NT2/D1 (cell line): ENCODE measurements around the gene CYTH2.

ENCODE experiments used
- SUZ12 ChIP-seq: IDR thresholded peaks from 2 replicates; pipeline ENCODE4 v1.6.1; 2011; ENCODE audit not compliant: insufficient read length, insufficient read depth; ENCODE audit errors: extremely low read depth
- YY1 ChIP-seq: IDR thresholded peaks from 2 replicates; pipeline ENCODE4 v1.6.1; 2011; ENCODE audit not compliant: insufficient read length, insufficient read depth
- ZNF274 ChIP-seq: IDR thresholded peaks from 2 replicates; pipeline ENCODE4 v1.6.1; 2011; ENCODE audit warnings: mild to moderate bottlenecking, low read depth, low read length

GRCh38 chr19:48478339-48479256 is 9.4 kb downstream of the CYTH2 start:
- no peak for TF ChIP-seq SUZ12
- no peak for TF ChIP-seq ZNF274
- TF ChIP-seq YY1 = no peak
